ENCODE data around the gene TRIM5.
A peak's percentile ranks its signal among the peaks of the same experiment; 100 is the strongest.

Gene TRIM5

DNA sequence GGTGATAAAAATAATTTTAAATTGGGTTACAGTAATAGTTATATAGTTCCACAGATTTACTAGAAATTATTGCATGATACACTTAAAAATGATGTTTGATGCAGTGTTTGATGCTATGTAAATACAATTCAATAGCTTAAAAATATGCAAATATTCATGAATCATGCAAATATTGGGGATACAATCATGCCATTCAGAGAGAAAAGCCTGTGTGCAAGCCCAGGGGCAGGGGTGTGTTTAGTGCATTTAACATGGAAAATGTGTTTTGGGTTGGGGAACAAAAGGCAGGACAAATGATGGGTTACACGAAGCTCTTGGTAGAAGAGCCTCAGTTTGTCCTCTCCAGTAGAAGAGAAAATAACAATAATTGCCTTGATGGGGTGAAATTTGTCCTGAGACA is 10.7 kb upstream of the TRIM5 start:
- H3K4me3 ChIP-seq (ENCODE audit: low read depth, low read length): no peak overlapping the region
- no peak for TF ChIP-seq CTCF (IDR thresholded peaks at IDR 0.05; ENCODE audit: low read depth, low read length)

GRCh38 chr11:5694642-5695041 is 9.8 kb upstream of the TRIM5 start:
- no peak overlapping the region for H3K4me3 ChIP-seq (ENCODE audit: low read depth, low read length)
- TF ChIP-seq CTCF (IDR thresholded peaks at IDR 0.05; ENCODE audit: low read depth, low read length): no peak

DNA sequence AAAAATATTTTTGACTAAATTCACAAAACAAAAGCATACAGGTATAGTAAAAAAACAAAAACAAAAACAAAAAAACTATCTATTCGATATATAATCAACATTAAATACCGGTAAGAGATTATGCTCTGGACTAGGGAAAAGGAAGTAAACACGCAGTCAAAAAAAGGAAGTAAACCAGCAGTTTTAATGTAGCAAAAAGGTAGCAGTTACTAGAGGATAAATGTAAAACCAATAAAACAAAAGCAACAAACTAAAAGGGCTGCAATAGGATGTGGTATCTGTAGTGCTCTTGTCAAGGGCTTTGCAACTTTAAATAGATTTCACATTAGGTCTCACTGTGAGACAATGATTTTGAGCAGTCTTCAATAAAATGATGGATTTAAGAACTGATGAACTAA is 7.1 kb upstream of the TRIM5 start:
- TF ChIP-seq CTCF (IDR thresholded peaks at IDR 0.05; ENCODE audit: low read depth, low read length): no peak
- no peak overlapping the region for H3K4me3 ChIP-seq (ENCODE audit: low read depth, low read length)

DNA sequence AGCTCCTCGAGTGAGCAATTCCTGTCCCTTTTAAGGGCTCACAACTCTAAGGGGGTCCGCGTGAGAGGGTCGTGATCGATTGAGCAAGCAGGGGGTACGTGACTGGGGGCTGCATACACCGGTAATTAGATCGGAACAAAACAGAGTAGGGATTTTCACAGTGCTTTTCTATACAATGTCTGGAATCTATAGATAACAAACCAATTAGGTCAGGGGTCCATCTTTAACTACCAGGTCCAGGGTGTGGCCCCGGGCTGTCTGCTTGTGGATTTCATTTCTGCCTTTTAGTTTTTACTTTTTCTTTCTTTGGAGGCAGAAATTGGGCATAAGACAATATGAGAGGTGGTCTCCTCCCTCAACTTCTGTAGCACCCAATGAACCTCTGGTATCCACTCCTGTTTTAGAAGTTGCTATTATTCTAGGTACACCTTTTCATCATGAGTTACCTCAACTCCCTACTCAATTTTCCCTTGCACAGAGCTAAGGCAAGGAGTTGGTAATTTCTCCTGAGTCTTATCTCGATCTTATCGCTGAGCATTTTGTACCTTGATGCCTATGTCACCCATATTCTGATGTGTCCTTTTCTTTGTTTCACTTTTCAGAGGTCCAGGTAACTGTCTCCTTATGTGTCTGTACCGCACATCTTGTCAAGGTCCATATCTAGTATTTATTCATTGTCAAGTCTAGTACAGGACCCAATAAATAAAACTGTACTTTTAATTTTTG is 6.5 kb upstream of the TRIM5 start:
- H3K4me3 ChIP-seq (ENCODE audit: low read depth, low read length): peak overlapping the region; percentile 66

DNA sequence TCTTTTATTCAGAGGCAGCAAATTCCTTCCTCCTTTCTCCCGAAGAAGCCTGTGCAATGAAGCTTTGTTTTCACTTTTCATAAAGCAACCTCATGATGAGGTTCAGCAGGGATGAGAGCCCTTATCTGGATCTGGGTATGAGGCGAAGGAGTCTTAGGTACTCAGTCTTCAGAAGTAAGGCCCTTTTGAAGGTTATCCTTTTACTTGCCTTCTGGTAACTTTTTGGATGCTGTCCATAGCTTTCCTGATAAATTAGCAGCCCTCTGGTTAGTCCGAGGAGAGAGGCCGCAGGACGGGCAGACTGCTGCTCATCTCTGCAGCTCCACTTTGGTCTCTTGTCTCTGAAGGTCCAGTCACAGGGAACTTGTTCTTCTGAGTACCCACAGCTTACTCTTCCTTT is 5.9 kb upstream of the TRIM5 start:
- no peak for TF ChIP-seq CTCF (IDR thresholded peaks at IDR 0.05; ENCODE audit: low read depth, low read length)
- H3K4me3 ChIP-seq (ENCODE audit: low read depth, low read length): peak overlapping the region; percentile 66

DNA sequence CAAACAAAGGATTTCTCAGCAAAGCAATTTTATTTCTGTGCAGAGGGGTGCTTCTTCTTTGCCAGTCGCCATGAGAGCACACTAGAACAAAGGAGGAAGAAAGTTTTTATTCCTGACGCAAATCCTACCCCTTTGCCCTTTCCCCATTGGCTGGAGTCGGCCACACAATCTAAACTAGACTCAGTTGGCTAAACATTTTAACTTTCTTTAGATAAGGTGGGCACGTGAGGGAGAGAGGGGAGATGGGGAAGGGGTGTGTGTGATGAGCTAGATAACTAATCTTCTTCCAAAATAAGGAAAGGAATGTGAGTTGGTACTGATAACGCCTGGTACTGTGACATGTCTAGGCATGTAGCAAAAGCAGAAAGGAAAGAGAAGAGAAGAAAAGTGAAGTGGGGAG is 5.3 kb upstream of the TRIM5 start:
- peak overlapping the region; percentile 66 for H3K4me3 ChIP-seq (ENCODE audit: low read depth, low read length)
- TF ChIP-seq CTCF (IDR thresholded peaks at IDR 0.05; ENCODE audit: low read depth, low read length): no peak

GRCh38 chr11:5689551-5689983 is 4.7 kb upstream of the TRIM5 start, which contains the start of gene TRIM22:
TRIM22 (plus strand) TSS chr11:5689790; CDS start chr11:5696233, 6,443 bp downstream.
- H3K4me3 ChIP-seq (ENCODE audit: low read depth, low read length): peak within 1 kb of the TSS; percentile 66
- TF ChIP-seq CTCF (IDR thresholded peaks at IDR 0.05; ENCODE audit: low read depth, low read length): no peak

- H3K4me3 ChIP-seq (ENCODE audit: low read depth, low read length): no peak overlapping the region
- no peak for TF ChIP-seq CTCF (IDR thresholded peaks at IDR 0.05; ENCODE audit: low read depth, low read length)
These were observed 3.6 kb upstream of the TRIM5 start for GRCh38 chr11:5688482-5688881.
